GM19324 (cell line): ENCODE data around the gene PRORP.
A peak's percentile ranks its signal among the peaks of the same experiment; 100 is the strongest.
"Not testable (repeated sequence)": the region's sequence is repeated elsewhere in the genome, so short reads cannot be mapped to it uniquely, and the experiment has no call there.

Experiments
- ATAC-seq: cut with Tn5 transposase; IDR thresholded peaks from one replicate; pipeline ENCODE4 v1.9.1; 2021; ENCODE audit warnings: mild to moderate bottlenecking, moderate library complexity; ENCODE audit not compliant: unreplicated experiment, low FRiP score

PRORP gene

GRCh38 chr14:35121887-35122695 is at the start of gene PRORP, which contains the start of gene PPP2R3C:
TSS of gene PRORP (plus strand) at chr14:35122552. CDS start at chr14:35123246, 694 bp downstream.
TSS of gene PPP2R3C (minus strand) at chr14:35121990. CDS start at chr14:35121959, 31 bp downstream.
- peak; percentile 85 for ATAC-seq

GRCh38 chr14:35073486-35073885 is 48.9 kb upstream of the PRORP start:
- no peak for ATAC-seq

- no peak for ATAC-seq
Observed at GRCh38 chr14:35078082-35078481, 44.3 kb upstream of the PRORP start.

- ATAC-seq, result no peak
Observed at GRCh38 chr14:35079742-35080141, 42.6 kb upstream of the PRORP start.

GRCh38 chr14:35083530-35084150 is 38.7 kb upstream of the PRORP start:
- no peak for ATAC-seq

- ATAC-seq, result no peak
Observed at GRCh38 chr14:35085441-35085840, 36.9 kb upstream of the PRORP start.

GRCh38 chr14:35088514-35088913 is 33.8 kb upstream of the PRORP start:
- no peak for ATAC-seq

GRCh38 chr14:35094645-35095044 is 27.7 kb upstream of the PRORP start:
- ATAC-seq, result not testable (repeated sequence)

- no peak for ATAC-seq
Observed at GRCh38 chr14:35107866-35108265, 14.5 kb upstream of the PRORP start.

GRCh38 chr14:35112641-35113040 is 9.7 kb upstream of the PRORP start:
- ATAC-seq, result no peak

- ATAC-seq, result no peak
Observed at GRCh38 chr14:35113308-35113950, 8.9 kb upstream of the PRORP start.

- ATAC-seq, result no peak
Observed at GRCh38 chr14:35114036-35114435, 8.3 kb upstream of the PRORP start.

- ATAC-seq, result no peak
Observed at GRCh38 chr14:35116242-35116641, 6.1 kb upstream of the PRORP start.

- no peak for ATAC-seq
Observed at GRCh38 chr14:35117112-35117511, 5.2 kb upstream of the PRORP start.

- peak; percentile 3 for ATAC-seq
Observed at GRCh38 chr14:35121026-35121886, 1.1 kb upstream of the PRORP start.

GRCh38 chr14:35122696-35123387 is 490 bp downstream of the PRORP start:
- ATAC-seq, result no peak

- no peak for ATAC-seq
Observed at GRCh38 chr14:35123388-35123703, 994 bp downstream of the PRORP start.

- no peak for ATAC-seq
Observed at GRCh38 chr14:35124127-35124526, 1.8 kb downstream of the PRORP start.

GRCh38 chr14:35133542-35134328 is 11.4 kb downstream of the PRORP start:
- no peak for ATAC-seq
